Neuronal stem cell (in vitro differentiated cells): ENCODE data around the gene GNLY.
"Not testable (repeated sequence)": the region's sequence is repeated elsewhere in the genome, so short reads cannot be mapped to it uniquely, and the experiment has no call there.

Experiments used
- DNase-seq: peaks from one replicate; pipeline ENCODE4 v3.0.0-alpha.2; 2013; ENCODE audit warnings: low spot score
- H2AFZ ChIP-seq: one replicate; pipeline ENCODE4 v1.6.1; 2013; ENCODE audit warnings: mild to moderate bottlenecking, low read length, inconsistent platforms
- H2AK5ac ChIP-seq: 2 replicates; pipeline ENCODE4 v1.6.1; 2013; ENCODE audit warnings: low read depth, mild to moderate bottlenecking, inconsistent platforms, low read length, moderate library complexity, mixed read lengths
- H2BK120ac ChIP-seq: 2 replicates; pipeline ENCODE4 v1.6.1; 2013; ENCODE audit warnings: low read depth, mild to moderate bottlenecking, inconsistent platforms, low read length, moderate library complexity, mixed read lengths
- H2BK12ac ChIP-seq: one replicate; pipeline ENCODE4 v1.6.1; 2013; ENCODE audit warnings: low read length, inconsistent platforms
- H2BK15ac ChIP-seq: 2 replicates; pipeline ENCODE4 v1.6.1; 2013; ENCODE audit warnings: mild to moderate bottlenecking, low read length, inconsistent platforms, mixed read lengths
- H2BK5ac ChIP-seq: one replicate; pipeline ENCODE4 v1.6.1; 2013; ENCODE audit warnings: inconsistent platforms, mild to moderate bottlenecking, low read length, moderate library complexity
- H3K14ac ChIP-seq: one replicate; pipeline ENCODE4 v1.6.1; 2013; ENCODE audit warnings: low read length, inconsistent platforms
- H3K18ac ChIP-seq: 2 replicates; pipeline ENCODE4 v1.6.1; 2013; ENCODE audit warnings: low read length, inconsistent platforms
- H3K23ac ChIP-seq: 2 replicates; pipeline ENCODE4 v1.6.1; 2013; ENCODE audit warnings: low read depth, mild to moderate bottlenecking, mixed read lengths, low read length, inconsistent platforms; ENCODE audit not compliant: poor library complexity
- H3K27ac ChIP-seq: replicated peaks from 3 replicates; pipeline ENCODE4 v1.5.1; 2013; ENCODE audit warnings: low read length, inconsistent platforms
- H3K27me3 ChIP-seq, 3 experiments: 2 replicates each; pipeline ENCODE4 v1.6.1; 2013; ENCODE audit warnings: low read length in 3 of 3, mild to moderate bottlenecking in 2 of 3, inconsistent platforms in 1 of 3, low read depth in 1 of 3, mixed read lengths in 1 of 3, moderate library complexity in 1 of 3; ENCODE audit not compliant: control insufficient read depth in 3 of 3, insufficient read depth in 3 of 3
- H3K36me3 ChIP-seq, 2 donors: replicated peaks in 1 of 2; 2 replicates each; pipeline ENCODE4 v1.6.1; 2013; ENCODE audit warnings: low read length in 2 of 2; ENCODE audit not compliant: control insufficient read depth in 2 of 2, insufficient read depth in 2 of 2
- H3K4ac ChIP-seq: 2 replicates; pipeline ENCODE4 v1.6.1; 2013; ENCODE audit warnings: inconsistent platforms, mild to moderate bottlenecking, low read length, moderate library complexity
- H3K4me1 ChIP-seq, 2 donors: 1 replicate in 1 of 2; 2 replicates in 1 of 2; pipeline ENCODE4 v1.6.1; 2013; ENCODE audit warnings: low read length in 2 of 2, low read depth in 1 of 2; ENCODE audit not compliant: control insufficient read depth in 2 of 2, insufficient read depth in 1 of 2
- H3K4me2 ChIP-seq: one replicate; pipeline ENCODE4 v1.6.1; 2013; ENCODE audit warnings: mild to moderate bottlenecking, low read length, inconsistent platforms; ENCODE audit not compliant: insufficient read depth, poor library complexity, severe bottlenecking
- H3K4me3 ChIP-seq, 2 donors: 2 replicates each; pipeline ENCODE4 v1.5.1; 2013; ENCODE audit warnings: low read length in 2 of 2, mild to moderate bottlenecking in 2 of 2, inconsistent platforms in 1 of 2, moderate library complexity in 1 of 2
- H3K79me1 ChIP-seq: one replicate; pipeline ENCODE4 v1.6.1; 2013; ENCODE audit warnings: low read depth, mild to moderate bottlenecking, inconsistent platforms, low read length, moderate library complexity
- H3K9ac ChIP-seq: one replicate; pipeline ENCODE4 v1.6.1; 2013; ENCODE audit warnings: mild to moderate bottlenecking, low read depth, low read length, inconsistent platforms; ENCODE audit not compliant: poor library complexity
- H3K9me3 ChIP-seq, 2 donors: replicated peaks in 1 of 2; 2 replicates each; pipeline versions ENCODE3 to v1.6.1; 2013; ENCODE audit warnings: low read length in 2 of 2, mild to moderate bottlenecking in 2 of 2, inconsistent platforms in 1 of 2, low read depth in 1 of 2, mixed read lengths in 1 of 2, moderate library complexity in 1 of 2; ENCODE audit not compliant: control insufficient read depth in 2 of 2, insufficient read depth in 1 of 2
- H4K8ac ChIP-seq: one replicate; pipeline ENCODE4 v1.6.1; 2013; ENCODE audit warnings: low read depth, mild to moderate bottlenecking, inconsistent platforms, low read length, moderate library complexity
- H4K91ac ChIP-seq: one replicate; pipeline ENCODE4 v1.6.1; 2013; ENCODE audit warnings: low read length, low read depth, mild to moderate bottlenecking, inconsistent platforms; ENCODE audit not compliant: poor library complexity
- WGBS, 2 donors: extraction: QIAGEN DNeasy Blood & Tissue Kit; methylation state at CpG; one replicate each; pipeline ENCODE4 v1.1.7; 2013; ENCODE audit warnings: missing lambda C conversion rate in 2 of 2, mixed read lengths in 1 of 2; ENCODE audit not compliant: insufficient read length in 2 of 2, insufficient replicate concordance in 1 of 2; ENCODE audit errors: extremely low coverage in 2 of 2; 5-methylcytosine and 5-hydroxymethylcytosine counted together

GNLY gene

DNA sequence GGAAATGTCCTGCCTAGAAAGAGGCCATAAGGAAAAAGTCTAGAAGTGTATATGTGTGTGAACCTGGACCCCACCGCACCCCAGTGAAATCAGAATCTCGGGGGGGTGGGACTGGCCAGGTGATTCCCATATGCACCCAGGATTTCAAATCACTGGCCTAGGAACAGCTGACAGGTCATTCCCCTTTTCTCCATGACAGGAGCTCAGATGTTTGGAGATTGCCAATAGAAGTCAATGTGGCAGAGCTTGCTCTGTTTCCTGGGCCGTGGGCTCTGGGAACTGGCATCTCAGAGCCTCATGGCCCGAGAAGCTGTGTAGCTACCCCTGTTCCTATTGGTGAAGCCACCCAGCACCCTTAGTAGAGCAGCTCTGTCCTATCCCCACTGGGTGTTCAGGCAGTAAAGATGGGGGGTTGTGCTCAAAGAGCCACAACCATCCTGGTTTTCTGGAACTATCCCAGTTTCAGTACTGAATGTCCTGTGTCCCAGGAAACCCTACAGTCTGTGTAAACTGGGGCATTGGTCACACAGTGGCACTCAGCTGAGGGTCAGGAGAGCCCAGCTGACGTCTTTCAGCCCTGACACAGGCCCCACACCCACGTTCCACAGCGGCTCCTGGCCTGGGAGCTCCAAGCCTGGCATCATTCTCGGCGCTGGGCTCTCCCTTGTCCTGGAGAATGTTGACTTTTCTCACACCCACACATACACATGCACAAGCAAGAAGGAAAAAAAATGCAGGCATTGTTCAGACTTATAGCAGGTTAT lies 18.9 kb downstream of the GNLY start:
- Histone ChIP-seq H3K27ac (no peak overlapping the region), H2AFZ (no peak overlapping the region), H3K27me3 (peaks cover 0 to 33% (median 0%) of the 10 kb centered on the region in 3 experiments), H3K4me2 (no peak overlapping the region), H2BK120ac (no peak overlapping the region), H2BK5ac (no peak overlapping the region), H2AK5ac (no peak overlapping the region), H3K9ac (no peak overlapping the region), H3K4ac (no peak overlapping the region), H3K18ac (no peak overlapping the region), H3K4me3 (no peak overlapping the region), H3K36me3 (no peaks in the 10 kb centered on the region), H3K79me1 (no peaks in the 10 kb centered on the region), H3K9me3 (no peaks in the 10 kb centered on the region), H4K91ac (no peak overlapping the region), H3K14ac (no peak overlapping the region), H2BK12ac (no peak overlapping the region), H3K4me1 (peaks cover 0 to 12% of the 10 kb centered on the region in 2 donors), H3K23ac (no peak overlapping the region), H2BK15ac (no peak overlapping the region), H4K8ac (no peak overlapping the region)
- WGBS, 2 donors: no CpG with 5 or more reads among the region's 9 CpGs
- DNase-seq: no peak

DNA sequence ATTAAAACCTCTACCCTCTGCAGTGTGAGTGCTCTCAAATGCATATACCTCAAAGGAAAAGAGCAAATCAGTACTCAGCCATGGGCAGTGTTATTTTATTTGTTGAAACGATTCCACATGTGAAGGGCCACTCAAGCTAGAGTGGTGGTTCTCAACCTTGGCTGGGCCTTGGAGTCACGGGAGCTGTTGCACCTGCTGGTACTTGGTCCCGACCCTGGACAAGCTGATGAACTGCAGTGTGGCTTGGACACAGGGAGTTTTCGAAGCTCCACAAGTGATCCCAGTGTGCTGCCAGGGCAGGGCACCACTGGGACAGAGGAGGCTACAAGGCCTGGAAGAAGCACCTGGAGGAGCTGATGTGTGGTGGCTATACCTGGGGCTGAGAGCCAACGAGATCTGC lies 19.7 kb downstream of the GNLY start:
- H3K79me1 ChIP-seq: no peaks in the 10 kb centered on the region
- H3K36me3 ChIP-seq: no peaks in the 10 kb centered on the region
- no CpG with 5 or more reads among the region's 5 CpGs for WGBS, 2 donors
- DNase-seq: no peak
- H3K27ac ChIP-seq: no peak overlapping the region
- no peak overlapping the region for H2AK5ac ChIP-seq
- H4K91ac ChIP-seq: no peak overlapping the region
- no peak overlapping the region for H3K4ac ChIP-seq
- H3K4me1 ChIP-seq: peaks cover 0 to 12% of the 10 kb centered on the region in 2 donors
- peaks cover 0 to 29% (median 0%) of the 10 kb centered on the region in 3 experiments for H3K27me3 ChIP-seq
- H3K14ac ChIP-seq: peak overlapping the region; percentile 60
- H2BK15ac ChIP-seq: no peak overlapping the region
- no peak overlapping the region for H3K4me3 ChIP-seq
- H2BK5ac ChIP-seq: no peak overlapping the region
- no peak overlapping the region for H3K18ac ChIP-seq
- no peak overlapping the region for H2AFZ ChIP-seq
- H2BK120ac ChIP-seq: peak overlapping the region; percentile 44
- no peak overlapping the region for H4K8ac ChIP-seq
- H3K4me2 ChIP-seq: no peak overlapping the region
- no peaks in the 10 kb centered on the region for H3K9me3 ChIP-seq
- no peak overlapping the region for H3K23ac ChIP-seq
- H3K9ac ChIP-seq: no peak overlapping the region
- H2BK12ac ChIP-seq: no peak overlapping the region

- H3K4me3 ChIP-seq, H3K4me2 ChIP-seq, H4K91ac ChIP-seq, H3K9me3 ChIP-seq, DNase-seq, H2AFZ ChIP-seq, H4K8ac ChIP-seq, H3K14ac ChIP-seq, H2BK12ac ChIP-seq, H2BK15ac ChIP-seq, H2AK5ac ChIP-seq, H3K79me1 ChIP-seq, H3K9ac ChIP-seq, H3K4ac ChIP-seq, H2BK120ac ChIP-seq, H3K36me3 ChIP-seq, H3K27ac ChIP-seq, H2BK5ac ChIP-seq, H3K23ac ChIP-seq, H3K18ac ChIP-seq: not testable (repeated sequence)
- Histone ChIP-seq H3K27me3 (peaks cover 0 to 24% (median 0%) of the 10 kb centered on the region in 3 experiments), H3K4me1 (peaks cover 0 to 12% of the 10 kb centered on the region in 2 donors)
- WGBS, 2 donors: no CpG with 5 or more reads among the region's 7 CpGs
These were observed 20.3 kb downstream of the GNLY start for GRCh38 chr2:85714421-85714820.

DNA sequence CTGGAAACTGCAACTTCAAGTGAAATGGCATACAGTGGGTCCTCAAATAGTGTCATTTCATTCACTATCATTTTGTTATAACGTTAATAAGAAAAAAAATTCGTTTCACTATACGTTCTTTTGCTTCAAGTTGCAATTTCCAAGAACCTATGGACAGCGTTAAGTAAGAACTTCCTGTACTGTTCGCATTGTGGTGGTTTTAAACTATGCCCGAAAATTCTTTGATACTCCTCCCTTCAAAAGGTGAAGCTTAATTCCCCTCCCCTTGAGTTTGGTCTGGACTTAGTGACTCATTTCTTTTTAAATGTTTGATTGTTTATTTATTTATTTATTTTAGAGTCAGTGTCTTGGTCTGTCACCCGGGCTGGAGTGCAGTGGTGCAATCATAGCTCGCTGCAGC lies 20.7 kb downstream of the GNLY start:
- Histone ChIP-seq H4K91ac (no peak overlapping the region), H2BK15ac (no peak overlapping the region), H2BK120ac (no peak overlapping the region), H3K23ac (no peak overlapping the region), H3K79me1 (no peaks in the 10 kb centered on the region), H2BK12ac (no peak overlapping the region), H3K4me2 (no peak overlapping the region), H2BK5ac (no peak overlapping the region), H3K14ac (no peak overlapping the region), H2AFZ (no peak overlapping the region), H3K4ac (no peak overlapping the region), H2AK5ac (no peak overlapping the region), H3K27me3 (peaks cover 0 to 20% (median 0%) of the 10 kb centered on the region in 3 experiments), H3K36me3 (no peaks in the 10 kb centered on the region), H3K9ac (no peak overlapping the region), H3K4me1 (peaks cover 0 to 12% of the 10 kb centered on the region in 2 donors), H3K4me3 (no peak overlapping the region), H3K18ac (no peak overlapping the region), H4K8ac (no peak overlapping the region), H3K27ac (no peak overlapping the region), H3K9me3 (no peaks in the 10 kb centered on the region)
- no CpG with 5 or more reads among the region's 8 CpGs for WGBS, 2 donors
- DNase-seq: no peak
